HEK293T (cell line): ENCODE measurements around the gene CEP68.

Experiments
- BHLHE40 ChIP-seq: fragments of 450-650 bp; IDR thresholded peaks from 2 replicates; pipeline ENCODE4 v1.6.1; 2016; ENCODE audit warnings: mild to moderate bottlenecking, moderate library complexity, borderline replicate concordance
- CTBP1 ChIP-seq: fragments of 450-650 bp; IDR thresholded peaks from 2 replicates; pipeline ENCODE4 v1.6.1; 2016; ENCODE audit warnings: borderline replicate concordance
- ELF4 ChIP-seq: fragments of 450-650 bp; IDR thresholded peaks from 2 replicates; pipeline ENCODE4 v1.6.1; 2017; ENCODE audit warnings: antibody characterized with exemption
- FOXA1 ChIP-seq: fragments of 450-650 bp; IDR thresholded peaks from 2 replicates; pipeline ENCODE4 v1.6.1; 2016; ENCODE audit warnings: mild to moderate bottlenecking
- FOXK2 ChIP-seq: fragments of 450-650 bp; IDR thresholded peaks from 2 replicates; pipeline ENCODE4 v1.6.1; 2016; ENCODE audit warnings: mild to moderate bottlenecking
- FOXM1 ChIP-seq: fragments of 450-650 bp; IDR thresholded peaks from 2 replicates; pipeline ENCODE4 v1.6.1; 2017; ENCODE audit warnings: mild to moderate bottlenecking, borderline replicate concordance
- HDGF ChIP-seq: fragments of 450-650 bp; IDR thresholded peaks from 2 replicates; pipeline ENCODE4 v1.6.1; 2017; ENCODE audit warnings: antibody characterized with exemption, borderline replicate concordance
- LEF1 ChIP-seq: fragments of 450-650 bp; IDR thresholded peaks from 2 replicates; pipeline ENCODE4 v1.6.1; 2017; ENCODE audit warnings: mild to moderate bottlenecking, borderline replicate concordance
- SP1 ChIP-seq: fragments of 450-650 bp; IDR thresholded peaks from 2 replicates; pipeline ENCODE4 v1.6.1; 2017
- SUZ12 ChIP-seq: fragments of 450-650 bp; IDR thresholded peaks from 2 replicates; pipeline ENCODE4 v1.6.1; 2016; ENCODE audit warnings: mild to moderate bottlenecking
- ZNF384 ChIP-seq: fragments of 450-650 bp; IDR thresholded peaks from 2 replicates; pipeline ENCODE4 v1.6.1; 2016

GRCh38 chr2:65093211-65093610 is 37.0 kb downstream of the CEP68 start:
- TF ChIP-seq HDGF, result no peak
- no peak for TF ChIP-seq SUZ12
- no peak for TF ChIP-seq FOXM1
- no peak for TF ChIP-seq FOXK2
- TF ChIP-seq FOXA1, result no peak
- TF ChIP-seq SP1, result no peak
- TF ChIP-seq BHLHE40, result no peak
- no peak for TF ChIP-seq ZNF384
- TF ChIP-seq LEF1, result no peak
- no peak for TF ChIP-seq ELF4
- TF ChIP-seq CTBP1, result no peak
